GM19043 (cell line): ENCODE results near the gene DCUN1D1.

Experiments used
- ATAC-seq: cut with Tn5 transposase; IDR thresholded peaks from one replicate; pipeline ENCODE4 v1.9.1; 2021; ENCODE audit warnings: low read depth; ENCODE audit not compliant: unreplicated experiment

Gene DCUN1D1

GRCh38 chr3:182973047-182973446, 7.3 kb downstream of the DCUN1D1 start:
- ATAC-seq = no peak

DNA sequence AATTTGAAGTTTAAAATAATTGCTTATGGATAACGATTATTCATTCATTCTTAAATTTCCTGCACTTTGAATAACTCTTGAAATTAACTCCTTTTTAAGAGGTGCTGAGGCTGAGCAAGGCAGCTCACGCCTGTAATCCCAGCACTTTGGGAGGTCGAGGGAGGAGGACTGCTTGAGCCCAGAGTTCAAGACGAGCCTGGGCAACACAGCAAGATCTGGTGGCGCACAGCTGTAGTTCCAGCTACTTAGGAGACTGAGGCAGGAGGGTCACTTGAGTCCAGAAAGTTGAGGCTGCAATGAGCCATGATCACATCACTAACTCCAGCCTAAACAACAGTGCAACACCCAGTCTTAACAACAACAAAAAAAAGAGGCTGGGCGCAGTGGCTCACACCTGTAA, 8.0 kb downstream of the DCUN1D1 start:
- ATAC-seq = no peak

DNA sequence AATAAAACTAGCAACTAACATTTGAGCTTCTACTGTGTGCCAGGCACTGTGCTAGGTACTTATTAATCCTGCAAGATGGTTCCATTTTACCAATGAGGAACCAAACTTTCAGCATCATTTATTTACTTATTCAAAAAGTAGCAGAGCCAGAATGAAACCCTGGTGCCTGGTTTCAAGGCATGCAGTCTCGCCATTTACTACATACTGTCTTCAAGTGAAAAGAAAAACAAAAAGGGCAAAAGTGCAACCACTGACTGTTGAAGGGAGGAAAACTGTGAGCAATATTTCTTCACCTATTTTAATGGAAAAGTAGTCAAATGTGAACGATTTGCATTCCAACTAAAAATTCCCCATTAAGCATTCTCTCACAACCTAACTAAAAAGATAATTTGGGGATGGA, 8.7 kb downstream of the DCUN1D1 start:
- ATAC-seq = peak; percentile 44

- no peak for ATAC-seq
Measured at GRCh38 chr3:182970811-182971418, 9.4 kb downstream of the DCUN1D1 start.

GRCh38 chr3:182969853-182970252, 10.5 kb downstream of the DCUN1D1 start:
- no peak for ATAC-seq

GRCh38 chr3:182969277-182969676, 11.1 kb downstream of the DCUN1D1 start:
- no peak for ATAC-seq

- peak; percentile 51 for ATAC-seq
Measured at GRCh38 chr3:182967218-182968204, 12.8 kb downstream of the DCUN1D1 start.

GRCh38 chr3:182965861-182966366, 14.4 kb downstream of the DCUN1D1 start:
- ATAC-seq = no peak

DNA sequence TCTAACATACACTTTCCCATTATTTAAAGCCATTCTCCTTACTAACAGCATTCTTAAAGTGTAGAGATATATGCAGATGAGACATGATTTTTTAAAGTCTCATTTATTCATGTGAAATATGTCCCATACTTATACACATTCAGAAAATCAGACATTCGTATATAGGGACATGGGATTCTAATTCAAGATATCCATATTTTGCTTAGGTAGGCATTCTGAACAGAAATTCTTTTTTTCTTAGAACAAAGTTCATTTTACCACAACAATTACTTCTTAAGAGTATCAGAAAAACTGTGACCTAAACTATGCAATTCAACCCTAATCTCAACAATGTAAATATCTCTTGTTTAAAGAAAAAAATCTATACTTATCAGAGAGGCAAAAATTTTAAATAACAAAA, 16.2 kb downstream of the DCUN1D1 start:
- no peak for ATAC-seq

- no peak for ATAC-seq
Measured at GRCh38 chr3:182962166-182962565, 18.2 kb downstream of the DCUN1D1 start.

DNA sequence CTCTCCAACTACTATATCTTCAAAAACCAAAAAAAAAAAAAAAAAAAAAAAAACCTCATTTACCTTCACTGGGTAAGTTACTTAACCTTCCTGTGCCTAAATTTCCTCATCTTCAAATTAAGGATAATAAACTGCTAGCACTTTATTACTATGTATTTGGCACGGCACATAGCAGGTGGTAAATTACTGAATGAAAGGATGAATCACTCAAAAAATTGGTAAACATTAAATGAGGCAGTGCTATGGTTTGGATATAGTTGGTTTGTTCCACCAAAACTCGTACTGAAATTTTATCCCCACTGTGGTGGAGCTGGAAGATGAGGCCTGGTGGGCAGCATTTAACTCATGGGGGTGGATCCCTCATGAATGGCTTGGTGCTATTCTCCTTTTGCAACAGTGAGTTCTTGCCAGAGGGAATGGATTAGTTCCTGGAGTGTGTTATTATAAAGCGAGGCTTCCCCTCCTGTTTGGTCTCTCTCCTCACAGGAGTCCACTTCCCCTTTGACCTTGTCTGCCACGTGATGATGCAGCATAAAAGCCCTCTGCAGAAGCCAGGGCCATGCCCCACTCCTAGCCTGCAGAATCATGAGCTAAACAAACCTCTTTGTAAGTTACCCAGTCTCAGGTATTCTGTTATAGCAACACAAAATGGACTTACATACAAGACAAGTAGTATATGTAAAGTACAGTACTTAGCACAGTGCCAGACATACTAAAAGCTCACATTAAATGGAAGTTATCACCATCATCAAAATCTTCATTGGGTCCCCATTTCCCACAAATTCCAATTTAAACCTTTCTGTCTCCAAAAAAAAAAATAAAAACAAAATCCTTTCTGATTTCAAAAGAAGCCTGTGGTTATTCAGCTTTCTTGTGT, 20.6 kb downstream of the DCUN1D1 start:
- no peak for ATAC-seq

- no peak for ATAC-seq
Measured at GRCh38 chr3:182957676-182958266, 22.6 kb downstream of the DCUN1D1 start.

DNA sequence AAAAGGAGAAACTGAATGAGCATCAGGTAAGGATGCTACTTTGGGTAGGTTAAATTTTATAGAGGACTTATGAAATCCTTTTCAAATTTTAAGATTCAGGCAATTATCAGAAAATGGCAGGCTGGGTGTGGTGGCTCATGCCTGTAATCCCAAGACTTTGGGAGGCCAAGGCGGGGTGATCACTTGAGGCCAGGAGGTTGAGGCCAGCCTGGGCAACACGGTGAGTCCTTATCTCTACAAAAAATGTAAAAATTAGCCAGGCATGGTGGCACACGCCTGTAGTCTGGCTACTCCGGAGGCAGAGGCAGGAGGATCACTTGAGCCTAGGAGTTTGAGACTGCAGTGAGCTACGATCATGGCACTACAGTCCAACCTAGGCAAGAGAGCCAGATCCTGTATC, 23.1 kb downstream of the DCUN1D1 start:
- no peak for ATAC-seq

GRCh38 chr3:182954553-182955235, 25.6 kb downstream of the DCUN1D1 start:
- ATAC-seq = peak; percentile 98

DNA sequence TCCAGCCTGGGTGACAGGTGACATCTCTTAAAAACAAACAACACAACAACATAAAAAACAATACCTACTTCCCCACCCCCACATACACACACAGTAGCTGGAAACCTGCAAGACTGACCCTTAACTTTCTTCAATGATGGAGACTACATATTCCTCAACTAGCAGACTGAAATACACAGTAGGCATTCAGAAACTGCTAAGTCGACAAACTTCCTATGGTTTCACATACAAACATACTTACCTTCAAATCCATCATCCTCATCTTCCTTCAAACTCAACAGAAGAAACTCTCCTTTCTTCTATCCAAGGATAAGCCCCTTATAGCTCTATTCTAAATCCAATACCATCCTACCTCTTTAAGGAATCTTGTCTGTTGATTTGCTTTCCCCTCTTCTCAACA, 30.6 kb downstream of the DCUN1D1 start:
- ATAC-seq = no peak

DNA sequence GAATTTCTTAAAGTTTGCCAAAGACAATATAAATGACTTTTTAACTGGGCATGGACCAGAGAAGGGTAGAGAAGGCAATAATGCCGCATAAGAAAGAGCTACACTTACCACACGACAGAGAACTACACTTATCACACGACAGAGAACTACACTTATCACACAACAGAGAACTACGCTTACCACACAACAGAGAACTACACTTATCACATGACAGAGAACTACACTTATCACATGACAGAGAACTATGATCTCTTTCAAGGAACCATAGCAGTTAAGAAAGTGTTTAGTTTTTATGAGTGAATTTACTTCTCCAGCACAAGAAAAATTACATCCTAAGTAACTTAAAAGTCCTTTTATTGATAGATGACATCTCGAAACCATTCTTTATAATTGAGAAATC, 32.0 kb downstream of the DCUN1D1 start:
- ATAC-seq = no peak

DNA sequence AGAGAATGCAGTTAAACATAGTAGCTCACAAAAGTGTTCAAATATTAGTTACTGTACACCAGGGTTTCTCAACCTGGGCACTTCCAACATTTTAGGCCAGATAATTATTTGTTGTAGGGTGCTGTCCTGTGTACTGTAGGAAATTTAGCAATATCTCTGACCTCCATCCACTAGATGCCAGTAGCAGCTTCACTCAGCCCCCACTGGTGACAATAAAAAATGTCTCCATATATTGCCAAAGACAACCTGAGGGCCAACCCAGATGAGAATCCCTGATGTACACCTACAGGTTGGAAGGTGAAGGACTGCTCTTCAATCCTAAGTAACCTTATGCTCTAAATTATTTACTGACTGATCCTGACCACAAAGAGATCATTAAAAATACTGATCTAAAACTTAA, 32.5 kb downstream of the DCUN1D1 start:
- no peak for ATAC-seq

DNA sequence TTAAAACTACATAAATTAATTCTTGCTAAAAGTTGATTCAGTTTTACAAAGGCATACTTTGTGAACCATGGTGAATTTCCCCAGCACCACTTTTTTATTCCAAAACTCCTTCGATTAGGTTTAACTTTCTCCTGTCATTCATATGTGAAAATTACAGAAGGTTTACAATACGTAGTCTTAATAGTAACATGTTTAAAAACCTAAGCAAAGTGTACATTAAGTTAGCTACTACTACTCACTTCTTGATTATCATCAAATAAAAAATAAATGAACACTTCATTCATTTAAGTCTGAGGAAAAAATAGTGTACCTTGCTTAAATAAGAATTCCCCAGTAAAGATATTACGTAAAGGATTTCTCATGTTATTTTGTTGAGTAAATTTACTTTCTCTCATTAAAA, 38.6 kb downstream of the DCUN1D1 start:
- no peak for ATAC-seq

DNA sequence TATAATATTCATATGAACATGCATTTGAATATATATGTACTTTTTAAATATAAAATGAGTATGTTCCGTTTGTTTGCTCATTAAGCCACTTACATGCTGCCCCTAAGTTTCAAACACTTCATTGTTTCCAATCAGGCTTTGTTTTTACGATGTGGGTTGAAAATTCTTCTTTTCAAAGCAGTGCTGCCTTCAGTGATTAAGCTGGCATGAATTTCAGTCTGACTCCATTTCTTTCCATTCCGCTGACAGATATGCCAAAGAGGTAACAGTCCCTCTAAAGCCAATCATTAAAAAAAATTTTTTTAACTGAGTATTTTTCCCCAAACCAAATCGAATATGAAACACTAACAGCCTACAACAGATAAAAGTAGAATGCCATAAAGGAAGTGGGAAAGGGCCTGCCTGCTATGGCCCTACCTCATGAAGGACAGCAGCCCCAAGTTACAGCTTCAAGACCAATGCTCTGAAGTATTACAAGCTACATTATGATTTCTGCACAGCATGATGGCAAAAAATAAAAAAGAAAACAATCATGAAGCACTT, 40.0 kb downstream of the DCUN1D1 start:
- no peak for ATAC-seq
